Measurements from ENCODE around the gene GALNT17.

DNA sequence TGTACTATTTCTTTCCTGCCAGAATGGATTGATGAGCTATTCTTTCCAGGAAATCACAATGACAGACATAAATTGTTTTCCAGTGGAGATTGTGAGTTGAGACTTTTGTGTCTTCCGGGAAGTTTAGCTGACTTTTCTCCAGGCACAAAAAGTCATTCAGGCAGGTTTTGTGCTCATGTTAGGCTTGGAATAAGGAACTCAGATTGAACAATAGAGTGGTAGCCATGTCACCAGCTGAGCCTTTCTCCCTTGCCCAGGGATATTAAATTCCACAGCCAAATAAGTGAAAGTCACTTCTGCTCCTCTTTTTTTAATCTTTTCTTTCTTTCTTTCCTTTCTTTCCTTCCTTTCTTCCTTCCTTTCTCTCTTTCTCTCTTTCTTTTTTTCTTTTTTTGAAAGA is 559.6 kb downstream of the GALNT17 start:
- TF ChIP-seq, protein P1, sequence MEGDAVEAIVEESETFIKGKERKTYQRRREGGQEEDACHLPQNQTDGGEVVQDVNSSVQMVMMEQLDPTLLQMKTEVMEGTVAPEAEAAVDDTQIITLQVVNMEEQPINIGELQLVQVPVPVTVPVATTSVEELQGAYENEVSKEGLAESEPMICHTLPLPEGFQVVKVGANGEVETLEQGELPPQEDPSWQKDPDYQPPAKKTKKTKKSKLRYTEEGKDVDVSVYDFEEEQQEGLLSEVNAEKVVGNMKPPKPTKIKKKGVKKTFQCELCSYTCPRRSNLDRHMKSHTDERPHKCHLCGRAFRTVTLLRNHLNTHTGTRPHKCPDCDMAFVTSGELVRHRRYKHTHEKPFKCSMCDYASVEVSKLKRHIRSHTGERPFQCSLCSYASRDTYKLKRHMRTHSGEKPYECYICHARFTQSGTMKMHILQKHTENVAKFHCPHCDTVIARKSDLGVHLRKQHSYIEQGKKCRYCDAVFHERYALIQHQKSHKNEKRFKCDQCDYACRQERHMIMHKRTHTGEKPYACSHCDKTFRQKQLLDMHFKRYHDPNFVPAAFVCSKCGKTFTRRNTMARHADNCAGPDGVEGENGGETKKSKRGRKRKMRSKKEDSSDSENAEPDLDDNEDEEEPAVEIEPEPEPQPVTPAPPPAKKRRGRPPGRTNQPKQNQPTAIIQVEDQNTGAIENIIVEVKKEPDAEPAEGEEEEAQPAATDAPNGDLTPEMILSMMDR (IDR thresholded peaks at IDR 0.05) = no peak
- no peak for TF ChIP-seq POLR2AphosphoS5 (IDR thresholded peaks at IDR 0.05)
- TF ChIP-seq EP300 (IDR thresholded peaks at IDR 0.05) = no peak
- no peak for TF ChIP-seq POLR2A (IDR thresholded peaks at IDR 0.05; ENCODE audit: low read depth)

All from esophagus muscularis mucosa (tissue), 4 donors.